Measurements from ENCODE around the gene SH3BP5.

- TF ChIP-seq, protein P1, sequence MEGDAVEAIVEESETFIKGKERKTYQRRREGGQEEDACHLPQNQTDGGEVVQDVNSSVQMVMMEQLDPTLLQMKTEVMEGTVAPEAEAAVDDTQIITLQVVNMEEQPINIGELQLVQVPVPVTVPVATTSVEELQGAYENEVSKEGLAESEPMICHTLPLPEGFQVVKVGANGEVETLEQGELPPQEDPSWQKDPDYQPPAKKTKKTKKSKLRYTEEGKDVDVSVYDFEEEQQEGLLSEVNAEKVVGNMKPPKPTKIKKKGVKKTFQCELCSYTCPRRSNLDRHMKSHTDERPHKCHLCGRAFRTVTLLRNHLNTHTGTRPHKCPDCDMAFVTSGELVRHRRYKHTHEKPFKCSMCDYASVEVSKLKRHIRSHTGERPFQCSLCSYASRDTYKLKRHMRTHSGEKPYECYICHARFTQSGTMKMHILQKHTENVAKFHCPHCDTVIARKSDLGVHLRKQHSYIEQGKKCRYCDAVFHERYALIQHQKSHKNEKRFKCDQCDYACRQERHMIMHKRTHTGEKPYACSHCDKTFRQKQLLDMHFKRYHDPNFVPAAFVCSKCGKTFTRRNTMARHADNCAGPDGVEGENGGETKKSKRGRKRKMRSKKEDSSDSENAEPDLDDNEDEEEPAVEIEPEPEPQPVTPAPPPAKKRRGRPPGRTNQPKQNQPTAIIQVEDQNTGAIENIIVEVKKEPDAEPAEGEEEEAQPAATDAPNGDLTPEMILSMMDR (IDR thresholded peaks at IDR 0.05) = no peak
- TF ChIP-seq POLR2A (IDR thresholded peaks at IDR 0.05) = no peak
- TF ChIP-seq EP300 (IDR thresholded peaks at IDR 0.05) = no peak
These were observed 6.6 kb upstream of the SH3BP5 start for GRCh38 chr3:15339001-15339400.

All from tibial nerve (tissue), 4 donors.